ENCODE results near the gene SYCP2L. TPM values are rescaled to one million over a fixed set of nuclear protein-coding genes. Genes with fewer than 3 reads are reported as not detected.

The SYCP2L gene
- total and polyA plus RNA-seq, 2 donors (not counting 1 experiment from before 2014, with no cell fraction given): 0.19 TPM; not detected in 1

DNA sequence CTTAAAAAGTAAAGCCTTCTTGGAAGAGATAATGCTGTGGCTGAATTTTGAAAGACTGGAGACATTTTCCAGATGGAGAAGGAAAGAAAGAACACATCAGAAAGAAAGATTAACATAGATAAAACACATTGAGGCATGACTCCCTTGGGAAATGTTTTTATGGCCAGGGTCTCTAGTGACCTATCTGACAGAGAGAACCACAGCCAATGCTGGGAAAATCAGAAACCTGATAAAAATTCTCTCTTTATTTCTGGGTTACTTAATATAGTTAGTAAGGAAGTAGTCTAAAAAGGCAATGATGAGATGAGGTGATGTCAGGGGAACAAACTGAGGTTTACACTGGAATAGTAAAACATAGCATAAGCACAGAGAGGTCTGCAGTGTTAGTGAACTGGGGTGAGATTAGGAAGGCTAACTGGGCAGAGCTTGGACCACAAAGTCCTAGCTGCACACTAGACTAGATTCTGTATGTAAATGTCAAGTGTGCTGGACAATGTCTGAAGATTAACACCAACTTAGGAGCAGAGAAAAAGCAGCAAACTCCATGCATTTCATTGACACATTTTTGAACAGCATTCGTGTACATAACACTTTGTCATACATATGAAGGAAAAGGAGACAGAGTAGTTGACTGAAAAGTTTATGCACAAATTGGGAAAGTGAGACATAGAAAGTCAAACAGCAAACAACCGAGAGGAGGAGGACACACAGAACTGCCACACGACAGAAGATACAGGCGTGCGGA, 126.3 kb downstream of the SYCP2L start:
- DNase-seq (no peak), ATAC-seq (ENCODE audit: low read depth) (no peak)
- 100% methylated on average over 1 of the region's 5 CpGs for WGBS (ENCODE audit: insufficient coverage)
- Mint-ChIP-seq H3K4me3 (no peak overlapping the region), H3K27me3 (peaks cover 37% of the 10 kb centered on the region), H3K27ac (no peak overlapping the region), H3K4me1 (no peaks in the 10 kb centered on the region), H3K9me3 (ENCODE audit: insufficient read depth) (no peaks in the 10 kb centered on the region)
- no peaks in the 10 kb centered on the region for H4K20me1 ChIP-seq (ENCODE audit: control insufficient read depth, insufficient read depth, low read length, poor library complexity, severe bottlenecking)
- no peak for TF ChIP-seq CTCF (IDR thresholded peaks at IDR 0.05)
- no peak for TF ChIP-seq EZH2 (IDR thresholded peaks at IDR 0.05; ENCODE audit: borderline replicate concordance, insufficient read depth, low read depth, low read length, poor library complexity, severe bottlenecking)
- POLR2A ChIA-PET: no interaction called here
- no peaks in the 10 kb centered on the region for H3K79me2 ChIP-seq (ENCODE audit: control insufficient read depth, insufficient read depth, low read length)
- H3K27ac ChIP-seq (ENCODE audit: low read length in 2 of 2): no peak overlapping the region
- peaks cover 0 to 4% (median 0%) of the 10 kb centered on the region in 4 experiments for H3K27me3 ChIP-seq (replicated peaks in 1 of 4; ENCODE audit: control extremely low read depth in 1 of 4, control insufficient read depth in 3 of 4, insufficient read depth in 4 of 4, low read length in 3 of 4)
- CTCF ChIA-PET: interaction anchor here (0.5 kb wide), 1 partner anchor 15 kb away, joined by 6 read pairs; no protein-coding TSS in a partner anchor
- no peak overlapping the region for H3K9ac ChIP-seq (ENCODE audit: low read length)
- no peaks in the 10 kb centered on the region for H3K4me1 ChIP-seq (ENCODE audit: control insufficient read depth in 2 of 2, insufficient read depth in 2 of 2, low read length in 2 of 2)
- H3K9me3 ChIP-seq (ENCODE audit: control extremely low read depth in 1 of 3, control insufficient read depth in 2 of 3, insufficient read depth in 1 of 3, low read length in 2 of 3): no peaks in the 10 kb centered on the region
- H3K4me2 ChIP-seq (replicated peaks; ENCODE audit: low read depth, low read length, poor library complexity, severe bottlenecking): no peak overlapping the region
- H3K4me3 ChIP-seq (ENCODE audit: control extremely low read depth in 1 of 5, extremely low read depth in 1 of 5, insufficient read depth in 1 of 5, low read depth in 2 of 5, low read length in 4 of 5): no peak overlapping the region
- intact Hi-C loops (cut with micrococcal nuclease): no loop called here
- no peaks in the 10 kb centered on the region for H3K36me3 ChIP-seq (replicated peaks in 1 of 2; ENCODE audit: control extremely low read depth in 1 of 2, control insufficient read depth in 1 of 2, extremely low read depth in 1 of 2, insufficient read depth in 2 of 2, low read length in 1 of 2)
- H2AFZ ChIP-seq (ENCODE audit: insufficient read depth, low read depth, low read length, poor library complexity, severe bottlenecking): no peak overlapping the region

GRCh38 chr6:11013721-11014070, 126.8 kb downstream of the SYCP2L start:
- no peaks in the 10 kb centered on the region for H3K79me2 ChIP-seq (ENCODE audit: control insufficient read depth, insufficient read depth, low read length)
- peaks cover 37% of the 10 kb centered on the region for H3K27me3 Mint-ChIP-seq
- no peaks in the 10 kb centered on the region for H3K4me1 ChIP-seq (ENCODE audit: control insufficient read depth in 2 of 2, insufficient read depth in 2 of 2, low read length in 2 of 2)
- H3K9me3 Mint-ChIP-seq (ENCODE audit: insufficient read depth): no peaks in the 10 kb centered on the region
- no peak overlapping the region for H3K4me3 Mint-ChIP-seq
- no peaks in the 10 kb centered on the region for H3K9me3 ChIP-seq (ENCODE audit: control extremely low read depth in 1 of 3, control insufficient read depth in 2 of 3, insufficient read depth in 1 of 3, low read length in 2 of 3)
- H3K4me1 Mint-ChIP-seq: no peaks in the 10 kb centered on the region
- ChIA-PET POLR2A (no interaction called here), CTCF (interaction anchor here (0.5 kb wide), 1 partner anchor 15 kb away, joined by 6 read pairs; no protein-coding TSS in a partner anchor)
- H3K27me3 ChIP-seq (replicated peaks in 1 of 4; ENCODE audit: control extremely low read depth in 1 of 4, control insufficient read depth in 3 of 4, insufficient read depth in 4 of 4, low read length in 3 of 4): peaks cover 0 to 4% (median 0%) of the 10 kb centered on the region in 4 experiments
- DNase-seq (no peak), ATAC-seq (ENCODE audit: low read depth) (no peak)
- 90% methylated on average over 2 of the region's 3 CpGs for WGBS (ENCODE audit: insufficient coverage)
- no peak overlapping the region for H3K9ac ChIP-seq (ENCODE audit: low read length)
- no peak overlapping the region for H3K27ac Mint-ChIP-seq
- H2AFZ ChIP-seq (ENCODE audit: insufficient read depth, low read depth, low read length, poor library complexity, severe bottlenecking): no peak overlapping the region
- no peak overlapping the region for H3K4me2 ChIP-seq (replicated peaks; ENCODE audit: low read depth, low read length, poor library complexity, severe bottlenecking)
- H4K20me1 ChIP-seq (ENCODE audit: control insufficient read depth, insufficient read depth, low read length, poor library complexity, severe bottlenecking): no peaks in the 10 kb centered on the region
- no peaks in the 10 kb centered on the region for H3K36me3 ChIP-seq (replicated peaks in 1 of 2; ENCODE audit: control extremely low read depth in 1 of 2, control insufficient read depth in 1 of 2, extremely low read depth in 1 of 2, insufficient read depth in 2 of 2, low read length in 1 of 2)
- H3K4me3 ChIP-seq (ENCODE audit: control extremely low read depth in 1 of 5, extremely low read depth in 1 of 5, insufficient read depth in 1 of 5, low read depth in 2 of 5, low read length in 4 of 5): no peak overlapping the region
- intact Hi-C loops (cut with micrococcal nuclease): no loop called here
- H3K27ac ChIP-seq (ENCODE audit: low read length in 2 of 2): no peak overlapping the region
- TF ChIP-seq CTCF (IDR thresholded peaks at IDR 0.05) (no peak), EZH2 (IDR thresholded peaks at IDR 0.05; ENCODE audit: borderline replicate concordance, insufficient read depth, low read depth, low read length, poor library complexity, severe bottlenecking) (no peak)

All from B cell (primary cell).